ENCODE data around the gene OR8B3. TPM values are rescaled to one million over a fixed set of nuclear protein-coding genes. Genes with fewer than 3 reads are reported as not detected.

The OR8B3 gene
- polyA plus RNA-seq, 3 donors, result not detected

DNA sequence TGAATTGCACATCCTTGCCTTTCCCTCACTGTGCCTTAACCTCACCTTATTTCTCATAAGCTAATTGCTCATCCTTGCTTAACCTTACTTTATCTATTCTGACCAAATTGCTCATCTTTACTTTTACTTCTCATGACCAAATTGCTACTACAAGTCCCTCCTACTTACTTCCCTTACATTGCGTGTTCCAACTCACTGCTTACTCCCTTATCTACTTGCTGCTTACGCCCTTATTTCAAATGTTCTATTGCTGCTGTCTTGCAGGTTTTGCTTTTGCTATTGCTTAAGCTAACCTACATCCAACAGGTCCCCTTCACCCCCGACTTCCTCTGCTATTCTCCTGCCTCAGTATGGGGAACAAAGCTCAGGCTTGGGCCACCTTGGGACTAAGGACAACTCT lies 22.5 kb downstream of the OR8B3 start:
- no peak for DNase-seq (ENCODE audit: low read depth in 3 of 3, low spot score in 2 of 3)

- no peak for DNase-seq (ENCODE audit: low read depth in 3 of 3, low spot score in 2 of 3)
Measured at GRCh38 chr11:124359566-124359965, 39.3 kb downstream of the OR8B3 start.

- no peak for DNase-seq (ENCODE audit: low read depth in 3 of 3, low spot score in 2 of 3)
Measured at GRCh38 chr11:124346311-124346955, 52.4 kb downstream of the OR8B3 start.

Other genes starting within 250 kb of the OR8B3 start
- not detected for gene OR10D3, start 215.7 kb downstream of the OR8B3 start, polyA plus RNA-seq (ENCODE audit: insufficient read length in 3 of 3)
- not detected for gene OR8G1, start 157.9 kb downstream of the OR8B3 start, polyA plus RNA-seq (ENCODE audit: insufficient read length in 3 of 3)
- not detected for gene OR8G5, start 142.6 kb downstream of the OR8B3 start, polyA plus RNA-seq (ENCODE audit: insufficient read length in 3 of 3)
- gene OR8D1, start 85.1 kb downstream of the OR8B3 start, polyA plus RNA-seq (ENCODE audit: insufficient read length in 3 of 3), result not detected
- gene OR8D2, start 78.8 kb downstream of the OR8B3 start, polyA plus RNA-seq (ENCODE audit: insufficient read length in 3 of 3), result not detected
- gene OR8B2, start 14.5 kb downstream of the OR8B3 start, polyA plus RNA-seq (ENCODE audit: insufficient read length in 3 of 3), result not detected
- gene OR8B4, start 25.8 kb upstream of the OR8B3 start, polyA plus RNA-seq (ENCODE audit: insufficient read length in 3 of 3), result not detected
- under 1 TPM in 1 of 3 donors, not detected in 2; 0.03 TPM for gene OR8B8, start 46.7 kb upstream of the OR8B3 start, polyA plus RNA-seq (ENCODE audit: insufficient read length in 3 of 3)
- not detected for gene OR8B12, start 144.6 kb upstream of the OR8B3 start, polyA plus RNA-seq (ENCODE audit: insufficient read length in 3 of 3)
- gene OR8A1, start 171.0 kb upstream of the OR8B3 start, polyA plus RNA-seq (ENCODE audit: insufficient read length in 3 of 3), result under 1 TPM in 2 of 3 donors, not detected in 1; 0.03 TPM
- gene PANX3, start 212.4 kb upstream of the OR8B3 start, polyA plus RNA-seq (ENCODE audit: insufficient read length in 3 of 3), result not detected
- gene TBRG1, start 223.8 kb upstream of the OR8B3 start, polyA plus RNA-seq (ENCODE audit: insufficient read length in 3 of 3), result 10 to 100 TPM; 27.0 to 27.2 (median 27.1) TPM